GF-D8 (cell line): ENCODE data around the gene ZFX.

Source experiments
- DNase-seq: peaks from one replicate; lab custom pipeline; 2025; lab: John Stamatoyannopoulos, UW

Gene ZFX

DNA sequence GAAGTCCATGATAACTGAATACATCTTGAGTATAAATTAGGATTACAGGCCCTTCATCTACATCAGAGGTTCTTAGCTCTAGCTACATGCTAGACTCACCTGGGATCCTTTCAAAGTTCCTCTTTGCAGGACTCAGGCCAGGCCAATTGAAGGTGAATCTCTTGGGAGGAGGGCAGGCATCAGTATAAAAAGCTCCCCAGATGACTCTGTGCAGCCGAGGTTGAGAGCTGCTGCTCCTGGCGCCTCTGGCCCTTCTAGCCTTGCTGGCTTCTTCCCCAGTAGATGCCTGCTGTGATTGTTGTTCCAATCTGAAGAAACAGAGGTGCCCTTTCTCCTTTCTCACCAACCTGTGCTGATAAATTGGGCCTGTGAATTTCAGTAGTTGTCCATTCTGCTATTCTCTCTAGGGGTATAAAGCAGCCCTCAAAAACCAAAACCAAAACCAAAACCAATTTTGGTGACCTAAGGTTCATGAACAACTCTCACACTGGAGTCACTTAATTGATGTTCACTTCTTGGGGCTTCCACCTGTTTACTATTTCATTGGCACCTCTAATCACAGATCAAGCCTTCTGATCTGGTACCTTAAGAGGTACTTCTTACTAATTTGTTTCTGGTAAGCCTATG, 85.7 kb downstream of the ZFX start:
- no peak for DNase-seq

- DNase-seq = no peak
Measured at GRCh38 chrX:24241822-24242648, 92.5 kb downstream of the ZFX start.

GRCh38 chrX:24242649-24243175, 93.2 kb downstream of the ZFX start:
- no peak for DNase-seq

DNA sequence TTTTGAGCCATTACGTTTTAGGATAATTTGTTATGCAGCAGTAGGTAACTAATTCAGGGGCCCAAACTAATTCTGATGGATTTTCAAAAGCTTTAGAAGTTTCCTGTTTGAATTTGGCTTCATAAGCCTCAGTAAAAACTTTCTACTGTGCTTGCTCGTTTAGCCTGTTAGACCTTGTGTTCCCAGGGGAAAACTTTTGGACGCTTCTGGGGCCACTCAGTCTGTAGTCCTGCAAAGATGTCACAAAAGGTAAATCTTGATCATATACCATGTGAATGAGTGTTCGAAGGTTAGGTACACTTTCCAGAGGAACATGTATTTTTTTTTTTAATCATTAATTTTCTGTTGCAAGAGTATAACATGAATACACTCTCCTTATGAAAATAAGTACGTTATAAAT, 93.7 kb downstream of the ZFX start:
- no peak for DNase-seq

DNA sequence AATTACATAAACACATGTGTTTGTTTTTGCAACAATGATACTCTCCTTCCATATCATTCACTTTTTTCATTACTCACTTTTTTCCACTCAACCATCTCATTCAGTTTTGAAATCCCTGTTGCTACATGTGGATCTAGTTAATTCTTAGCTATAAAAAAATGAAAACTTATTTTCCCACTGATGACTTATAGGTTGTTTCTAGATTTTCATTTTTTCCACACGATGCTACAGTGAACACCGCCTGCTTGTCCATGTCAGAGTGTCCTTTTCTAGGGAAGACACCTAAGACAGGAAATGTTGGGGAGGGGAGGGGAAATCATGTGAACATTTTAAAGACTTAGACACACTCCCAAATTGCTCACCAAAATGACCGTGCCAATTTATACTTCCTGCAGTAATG, 94.2 kb downstream of the ZFX start:
- no peak for DNase-seq

DNA sequence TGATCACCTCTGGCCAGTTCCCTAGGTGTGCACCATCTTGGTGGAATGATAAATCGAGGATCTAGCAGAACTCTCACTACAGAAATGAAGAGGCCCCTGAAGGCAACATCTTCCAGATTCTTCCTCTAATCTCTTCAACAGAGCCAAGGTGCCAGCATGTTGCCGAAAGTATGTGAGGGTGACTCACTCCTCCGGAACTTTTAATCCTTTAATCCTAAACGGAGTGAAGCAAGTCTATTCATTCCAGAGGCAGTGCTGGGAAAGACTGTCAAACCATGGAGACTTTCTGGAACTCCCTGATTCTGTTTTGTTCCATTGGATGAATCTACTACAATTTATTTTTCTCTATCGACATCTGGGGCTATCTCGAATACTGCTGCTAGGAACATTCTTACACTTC, 95.7 kb downstream of the ZFX start:
- no peak for DNase-seq

DNA sequence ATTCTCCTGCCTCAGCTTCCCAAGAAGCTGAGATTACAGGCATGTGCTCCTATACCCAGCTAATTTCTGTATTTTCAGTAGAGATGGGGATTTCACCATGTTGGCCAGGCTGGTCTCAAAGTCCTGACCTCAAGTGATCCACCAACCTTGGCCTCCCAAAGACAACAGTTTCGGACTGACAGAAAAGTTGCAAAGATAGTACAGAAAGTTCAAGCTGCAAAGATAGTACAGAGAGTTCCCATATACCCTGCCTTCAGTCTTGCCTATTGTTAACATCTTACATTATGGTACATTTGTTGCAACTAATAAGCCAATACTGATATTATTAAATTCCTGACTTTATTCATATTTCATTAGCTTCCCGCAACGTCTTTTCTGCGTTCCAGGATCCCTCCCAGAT, 98.5 kb downstream of the ZFX start:
- DNase-seq = no peak

DNA sequence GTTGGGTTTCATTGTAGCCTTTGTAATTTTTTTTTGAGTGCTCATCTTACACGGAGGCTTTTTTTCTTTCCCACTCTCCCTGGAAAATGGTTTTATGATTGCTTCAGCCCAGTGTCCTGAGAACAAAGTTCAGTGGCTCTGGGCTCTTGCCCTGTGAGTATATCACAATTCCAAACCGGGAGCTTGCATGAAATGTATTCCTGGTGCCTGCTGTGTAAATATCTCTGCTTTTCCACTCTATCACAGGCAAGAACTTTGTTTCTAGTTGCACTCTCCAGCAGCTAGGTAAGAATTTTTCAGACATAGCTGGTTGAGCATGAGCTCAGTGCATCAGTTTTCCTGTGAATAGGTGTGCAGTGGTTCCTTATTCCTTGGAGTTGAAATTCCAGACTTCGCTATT, 103.5 kb downstream of the ZFX start:
- DNase-seq = no peak

- no peak for DNase-seq
Measured at GRCh38 chrX:24253469-24253868, 103.9 kb downstream of the ZFX start.

DNA sequence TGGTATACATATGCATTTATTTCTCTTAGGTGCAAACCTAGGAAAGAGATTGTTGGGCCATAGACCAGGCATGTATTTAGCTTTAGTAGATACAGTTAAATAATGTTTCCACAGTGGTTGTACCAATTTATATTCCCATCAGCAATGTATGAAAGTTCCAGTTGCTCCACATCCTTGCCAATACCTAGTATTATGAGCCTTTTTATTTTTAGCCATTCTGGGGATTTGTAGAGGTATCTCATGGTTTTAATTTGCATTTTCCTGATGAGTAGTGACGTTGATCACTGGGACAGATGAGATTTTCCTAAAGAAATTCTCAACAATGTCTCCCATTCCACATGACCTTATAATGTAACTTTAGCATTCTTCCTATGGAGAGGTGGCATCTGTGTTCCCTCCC, 107.5 kb downstream of the ZFX start:
- no peak for DNase-seq

- DNase-seq = peak; percentile 34
Measured at GRCh38 chrX:24259544-24260240, 110.2 kb downstream of the ZFX start.

GRCh38 chrX:24260842-24261550, 111.5 kb downstream of the ZFX start:
- peak; percentile 79 for DNase-seq

- no peak for DNase-seq
Measured at GRCh38 chrX:24262309-24262708, 112.8 kb downstream of the ZFX start.

DNA sequence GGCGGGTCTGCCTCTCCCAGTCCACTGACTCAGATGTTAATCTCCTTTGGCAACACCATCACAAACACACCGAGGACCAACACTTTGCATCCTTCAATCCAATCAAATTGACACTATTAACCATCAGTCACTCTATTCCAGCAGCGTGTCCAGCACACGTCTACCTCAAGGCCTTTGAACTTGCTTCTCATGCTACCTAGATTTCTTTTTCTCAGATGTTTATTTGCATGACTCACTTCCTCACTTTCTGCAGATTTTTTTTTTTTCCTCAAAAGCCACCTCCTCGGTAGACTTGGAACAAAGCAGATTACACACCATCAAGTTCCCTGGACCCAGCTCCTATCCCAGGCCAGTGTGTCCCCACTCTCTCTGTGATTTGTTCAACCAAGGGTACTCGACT, 114.9 kb downstream of the ZFX start:
- DNase-seq = no peak
